NCI-H1092 (cell line): Measurements from ENCODE around the gene CAPN12.

Source experiments
- DNase-seq: peaks from one replicate; lab custom pipeline; 2025; lab: John Stamatoyannopoulos, UW

Gene CAPN12

DNA sequence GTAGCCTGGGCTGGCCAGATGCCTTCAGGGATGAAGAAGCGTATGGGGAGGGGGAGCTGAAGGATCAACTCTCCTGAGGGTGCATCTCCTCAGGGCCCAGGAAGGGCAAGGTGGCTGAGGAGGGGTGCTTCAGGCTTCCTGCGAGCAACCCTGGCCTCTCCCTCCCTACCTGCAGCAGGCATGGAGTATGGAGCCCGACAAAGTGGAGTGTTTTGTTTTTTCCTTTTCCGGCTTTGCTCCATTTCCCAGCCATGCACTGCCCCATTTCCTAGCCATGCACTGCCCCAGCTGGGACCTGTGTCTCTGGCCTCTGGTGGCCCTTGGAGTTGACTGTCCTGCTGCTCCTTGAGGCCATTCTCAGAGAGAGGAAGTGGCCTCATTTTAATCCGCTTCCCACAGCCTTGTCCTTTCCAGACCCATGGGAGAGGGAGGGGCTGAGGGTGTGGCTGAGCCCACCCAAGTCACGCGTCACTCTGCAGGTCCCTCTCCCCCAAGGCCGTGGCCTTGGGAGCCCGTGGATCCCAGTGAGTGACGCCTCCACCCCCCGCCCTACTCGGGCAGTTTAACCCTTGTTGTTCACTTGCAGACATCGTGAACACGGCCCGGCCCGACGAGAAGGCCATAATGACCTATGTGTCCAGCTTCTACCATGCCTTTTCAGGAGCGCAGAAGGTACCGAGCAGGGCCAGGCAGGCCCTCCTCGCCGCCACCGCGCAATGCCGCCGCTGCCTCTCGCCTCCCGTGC is 34.4 kb downstream of the CAPN12 start:
- DNase-seq, result no peak

DNA sequence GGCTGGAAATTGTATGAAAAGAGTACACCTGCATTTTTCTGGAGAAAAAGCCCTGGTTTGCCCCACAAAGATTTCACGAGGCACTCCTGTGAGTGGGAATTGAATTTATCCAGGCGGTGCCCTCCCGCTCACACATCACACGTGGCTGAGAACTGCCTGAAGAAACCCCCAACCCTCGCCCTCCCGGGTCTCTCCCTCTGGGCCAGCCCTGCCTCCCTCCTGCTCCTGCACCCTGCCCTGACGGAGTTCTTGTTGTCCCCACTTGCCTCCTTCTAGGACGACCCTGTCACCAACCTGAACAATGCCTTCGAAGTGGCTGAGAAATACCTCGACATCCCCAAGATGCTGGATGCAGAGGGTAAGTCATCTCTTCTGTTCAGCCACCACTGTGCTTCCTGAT is 35.2 kb downstream of the CAPN12 start:
- DNase-seq, result no peak

DNA sequence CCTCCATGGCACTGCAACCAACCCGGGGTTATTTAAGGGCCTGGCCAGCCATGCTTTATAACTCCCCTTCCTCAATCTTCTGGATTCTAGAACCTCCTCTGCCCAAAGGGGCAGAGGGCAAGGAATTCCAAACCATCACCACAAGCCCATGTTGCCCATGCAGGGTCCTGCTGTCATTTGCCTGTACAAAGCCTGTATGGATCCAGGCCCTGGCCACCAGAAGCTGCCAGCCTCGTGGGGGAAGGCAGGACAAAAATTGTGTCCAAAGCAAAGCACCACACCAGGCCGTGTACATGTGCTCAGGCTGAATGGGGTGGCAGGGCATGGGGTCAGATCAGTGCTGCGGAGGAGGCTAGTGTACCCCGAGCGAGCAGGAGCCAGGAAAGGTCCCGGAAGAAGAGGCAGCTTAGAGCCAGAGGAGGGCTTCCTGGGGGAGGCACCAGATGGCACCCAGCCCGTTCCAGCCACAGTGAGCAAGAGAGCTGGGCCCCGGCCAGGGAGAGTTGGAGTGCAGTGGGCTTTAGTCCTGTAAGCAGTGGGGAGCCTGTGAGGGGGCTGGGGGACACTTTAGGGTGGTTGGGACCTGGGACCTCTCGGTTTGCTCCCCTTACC is 35.8 kb downstream of the CAPN12 start:
- no peak for DNase-seq

DNA sequence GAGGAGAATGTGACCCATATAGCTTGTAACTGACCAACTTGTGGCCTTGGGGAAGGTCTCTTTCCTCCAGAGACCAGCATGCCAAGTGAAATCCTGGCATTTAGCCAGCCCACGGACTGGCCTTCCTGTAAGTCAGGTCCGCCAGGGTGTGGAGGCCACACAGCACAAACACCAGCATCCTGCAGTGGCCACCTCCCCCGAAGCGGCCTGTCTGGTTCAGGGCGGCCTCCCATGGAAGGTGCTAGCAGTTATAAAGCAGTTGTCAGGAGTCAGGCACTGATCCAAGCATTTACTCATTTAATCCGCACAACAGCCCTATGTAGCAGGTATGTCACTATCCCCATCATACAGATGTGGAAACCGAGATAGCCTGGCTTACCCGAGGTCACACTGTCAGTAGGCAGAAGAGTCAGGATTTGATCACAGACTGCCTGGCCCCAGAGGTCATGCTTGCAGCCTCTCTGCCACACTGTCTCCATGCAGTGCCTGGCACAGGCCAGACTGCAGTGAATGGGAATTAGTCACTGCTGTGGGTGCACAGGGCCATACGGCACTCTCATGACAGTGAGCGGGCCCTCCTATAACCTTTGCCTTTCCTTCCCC is 36.7 kb downstream of the CAPN12 start:
- no peak for DNase-seq

DNA sequence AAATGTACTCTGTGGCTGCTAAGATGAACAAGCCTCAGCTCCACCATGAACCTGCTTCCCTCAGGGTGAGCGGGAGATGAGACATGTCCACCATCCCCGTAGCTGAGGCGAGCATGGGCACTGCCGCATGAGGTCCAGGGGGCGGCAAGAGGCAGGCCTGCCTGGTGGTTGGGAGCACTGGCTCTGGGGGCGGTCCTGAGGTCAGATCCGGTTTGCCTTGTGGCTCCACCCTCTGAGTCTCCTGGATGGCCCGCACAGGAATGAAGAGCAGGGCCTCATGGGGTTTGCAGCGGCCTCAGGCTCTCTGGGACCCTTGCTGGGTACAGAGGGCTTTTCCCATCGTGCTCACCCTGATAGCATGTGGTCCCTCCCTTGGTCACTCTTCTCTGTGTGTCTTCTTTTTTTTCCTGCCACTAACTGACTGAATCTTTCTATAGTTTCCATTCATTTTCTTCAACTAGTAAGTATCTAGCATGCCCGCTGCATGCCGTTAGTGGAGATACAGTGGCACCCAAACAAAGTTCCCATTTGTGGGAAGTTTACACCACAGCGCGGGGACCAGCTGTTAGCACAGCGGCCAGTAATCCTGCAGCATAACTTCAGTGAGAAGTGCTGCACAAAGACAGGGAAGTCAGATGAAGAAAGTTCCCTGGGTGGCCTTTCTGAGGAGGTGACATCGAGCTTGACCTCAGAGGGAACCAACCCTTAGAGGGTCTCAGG is 37.3 kb downstream of the CAPN12 start:
- no peak for DNase-seq

DNA sequence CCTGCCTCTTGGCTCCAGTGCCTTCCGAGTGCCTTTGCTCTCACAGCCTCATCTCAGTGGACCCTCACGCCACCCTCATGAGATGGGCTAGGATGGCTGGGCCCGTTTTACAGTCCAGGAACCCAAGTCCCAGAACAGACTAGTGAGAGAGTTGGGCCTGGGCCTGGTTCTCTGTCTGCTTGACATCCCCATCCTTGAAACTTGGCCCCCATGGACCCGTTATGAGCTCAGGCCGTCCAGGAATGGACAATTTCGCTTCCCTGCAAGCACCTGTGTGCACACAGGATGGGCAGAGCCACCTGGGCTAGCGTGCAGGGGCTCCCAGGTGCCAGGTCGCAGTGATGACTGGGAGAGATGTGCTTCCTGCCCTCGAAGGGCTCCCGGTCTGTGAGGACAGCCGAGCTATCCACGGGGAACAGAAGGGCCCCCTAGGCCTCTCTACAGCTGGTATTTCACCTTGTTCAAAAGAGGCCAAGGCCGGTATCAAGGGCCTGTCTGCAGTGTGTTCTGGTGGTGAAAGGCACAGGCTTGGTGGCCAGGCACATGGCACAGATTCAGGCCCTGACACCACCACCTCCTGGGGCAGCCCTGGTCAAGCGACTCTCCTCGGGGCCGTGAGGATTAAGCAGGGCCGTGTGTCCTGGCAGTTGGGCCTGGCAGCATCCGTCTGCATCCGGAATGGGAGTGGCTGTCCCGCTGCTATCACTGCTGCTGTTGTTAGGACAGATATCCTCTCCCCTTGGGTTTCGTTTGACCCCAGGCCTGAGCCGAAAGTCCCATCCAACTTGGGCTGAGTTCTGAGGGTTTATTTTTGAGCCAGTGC is 38.9 kb downstream of the CAPN12 start:
- no peak for DNase-seq

DNA sequence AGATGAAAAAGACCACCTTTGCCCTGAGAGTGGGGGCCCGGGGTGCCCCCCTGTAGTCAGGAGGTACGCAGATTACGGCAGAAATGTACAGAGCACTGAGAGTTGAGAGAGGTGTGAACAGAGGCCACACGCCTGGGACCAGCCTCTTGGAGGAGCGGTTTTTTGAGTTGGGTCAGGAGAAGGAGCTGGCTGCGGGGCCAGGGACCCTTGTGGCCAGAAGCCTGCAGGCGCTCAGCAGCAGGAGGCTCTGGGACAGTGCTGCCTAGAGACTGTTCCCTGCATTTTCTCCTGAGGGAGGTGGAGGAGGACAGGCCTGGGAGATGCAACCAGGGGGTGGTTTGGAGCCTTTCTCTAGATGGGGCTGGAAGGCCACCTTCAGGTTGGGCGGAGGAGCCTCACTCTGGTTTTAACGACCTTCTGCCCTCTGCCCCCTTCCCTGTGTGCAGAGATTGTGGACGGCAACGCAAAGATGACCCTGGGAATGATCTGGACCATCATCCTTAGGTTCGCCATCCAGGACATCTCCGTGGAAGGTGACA is 39.7 kb downstream of the CAPN12 start:
- no peak for DNase-seq

DNA sequence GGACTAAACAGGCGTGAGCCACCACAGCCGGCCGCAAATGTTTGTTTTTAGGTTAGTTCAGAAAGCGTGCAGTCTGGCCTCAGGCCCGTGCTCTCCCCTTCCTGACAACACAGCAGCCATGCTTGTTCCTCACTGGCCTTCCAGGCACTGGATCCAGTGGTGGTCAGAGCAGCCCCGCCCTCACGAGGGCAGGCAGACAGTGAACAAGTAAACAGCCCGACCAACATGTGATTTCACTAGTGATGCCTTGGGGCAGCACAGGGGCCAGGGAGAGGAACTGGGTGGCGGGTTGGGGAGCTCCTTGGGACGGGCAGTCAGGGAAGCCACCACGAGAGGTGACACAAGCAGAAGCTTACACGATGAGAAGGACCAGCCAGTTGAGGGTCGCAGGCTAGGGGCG is 40.8 kb downstream of the CAPN12 start:
- DNase-seq, result no peak

DNA sequence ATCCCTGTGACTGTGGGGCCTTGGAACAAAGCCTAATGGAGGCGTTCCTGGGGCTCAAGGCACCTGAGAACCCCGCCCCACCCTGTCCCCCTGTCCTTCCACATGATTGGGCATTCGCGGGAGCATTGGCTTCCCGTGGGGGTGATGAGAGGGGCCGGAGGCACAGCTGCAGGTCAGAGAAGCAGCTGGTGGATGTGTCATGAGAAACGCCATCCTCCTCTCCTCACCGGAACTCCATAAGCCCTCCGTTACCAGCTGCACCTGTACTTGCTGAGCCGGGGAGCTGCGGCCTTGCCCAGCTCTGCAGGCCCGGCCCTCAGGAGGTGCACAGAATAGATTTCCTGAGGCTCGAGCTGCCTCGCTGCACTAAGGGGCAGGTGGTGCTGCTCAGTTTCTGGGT is 42.0 kb downstream of the CAPN12 start:
- no peak for DNase-seq

DNA sequence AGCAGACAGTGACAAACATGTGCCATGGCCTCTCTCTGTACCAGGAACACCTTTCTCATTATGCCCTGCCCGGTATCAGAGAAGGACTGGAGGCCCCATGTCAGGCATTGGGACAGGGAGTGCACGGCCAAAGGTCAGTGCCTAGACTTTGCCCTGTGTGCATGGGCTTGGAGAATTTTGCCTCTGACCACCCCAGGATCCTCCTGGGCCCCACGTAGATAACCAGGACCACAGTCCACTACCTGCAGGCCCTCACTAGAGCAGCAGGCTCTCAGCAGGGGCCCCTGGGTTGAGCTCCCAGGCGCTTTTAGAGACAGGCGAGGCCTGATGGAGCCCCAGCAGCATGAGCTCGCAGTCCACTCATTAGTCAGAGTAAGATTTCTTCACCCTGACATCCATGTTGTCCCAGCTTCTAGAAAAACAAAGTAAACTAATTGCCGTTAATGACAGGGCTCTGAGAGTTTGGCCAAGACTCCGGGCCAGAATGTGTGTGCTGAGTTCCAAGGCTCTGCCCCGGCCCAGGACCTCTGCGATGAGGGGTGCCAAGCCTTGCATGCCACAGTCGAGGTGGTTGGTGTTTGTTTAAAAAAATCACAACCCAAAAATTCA is 42.7 kb downstream of the CAPN12 start:
- no peak for DNase-seq

DNA sequence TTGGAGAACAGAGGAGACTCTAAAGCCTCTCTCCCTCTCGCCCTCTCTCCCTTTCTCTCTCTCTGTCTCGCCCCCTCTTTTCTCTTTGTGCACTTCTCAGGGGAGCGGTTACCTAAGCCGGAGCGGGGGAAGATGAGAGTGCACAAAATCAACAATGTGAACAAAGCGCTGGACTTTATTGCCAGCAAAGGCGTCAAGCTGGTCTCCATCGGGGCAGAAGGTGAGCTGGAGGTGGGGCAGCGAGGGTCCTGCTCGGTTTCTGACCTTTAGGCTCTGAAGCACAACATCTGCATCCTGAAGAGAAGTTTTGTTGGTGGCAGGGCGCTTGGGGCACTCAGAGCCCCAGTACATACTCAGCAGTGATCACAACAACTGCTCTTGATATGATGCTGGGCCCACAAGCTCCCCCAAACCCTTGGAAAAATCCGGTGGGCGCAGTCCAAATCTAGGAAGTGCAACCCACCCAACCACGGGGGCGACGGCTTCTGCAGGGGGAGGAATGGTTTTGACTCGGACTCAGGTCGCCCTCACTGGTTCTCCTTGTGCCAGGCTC is 43.3 kb downstream of the CAPN12 start:
- no peak for DNase-seq

DNA sequence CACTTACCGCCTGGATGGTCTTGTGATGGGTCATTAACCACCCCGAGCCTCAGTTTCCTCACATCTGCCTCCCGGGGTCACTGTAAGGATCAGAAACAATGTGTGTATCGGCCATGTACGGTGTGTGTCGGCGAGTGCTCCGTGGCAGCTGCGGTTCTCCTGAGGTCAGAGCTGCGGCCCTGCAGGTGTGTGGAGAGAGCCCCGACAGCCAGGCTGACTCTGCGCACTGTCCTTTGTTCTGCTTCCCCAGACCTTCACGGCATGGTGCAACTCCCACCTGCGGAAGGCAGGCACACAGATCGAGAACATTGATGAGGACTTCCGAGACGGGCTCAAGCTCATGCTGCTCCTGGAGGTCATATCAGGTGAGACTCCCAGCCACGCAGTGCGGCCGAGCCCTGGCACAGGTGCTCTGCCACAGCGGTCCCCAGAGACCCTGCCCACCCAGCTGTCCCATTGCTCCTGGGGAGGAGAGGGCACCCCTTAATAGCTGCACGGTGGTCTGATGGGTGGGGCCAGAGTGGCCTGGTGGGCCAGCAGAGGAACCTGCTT is 43.8 kb downstream of the CAPN12 start:
- DNase-seq, result no peak

DNA sequence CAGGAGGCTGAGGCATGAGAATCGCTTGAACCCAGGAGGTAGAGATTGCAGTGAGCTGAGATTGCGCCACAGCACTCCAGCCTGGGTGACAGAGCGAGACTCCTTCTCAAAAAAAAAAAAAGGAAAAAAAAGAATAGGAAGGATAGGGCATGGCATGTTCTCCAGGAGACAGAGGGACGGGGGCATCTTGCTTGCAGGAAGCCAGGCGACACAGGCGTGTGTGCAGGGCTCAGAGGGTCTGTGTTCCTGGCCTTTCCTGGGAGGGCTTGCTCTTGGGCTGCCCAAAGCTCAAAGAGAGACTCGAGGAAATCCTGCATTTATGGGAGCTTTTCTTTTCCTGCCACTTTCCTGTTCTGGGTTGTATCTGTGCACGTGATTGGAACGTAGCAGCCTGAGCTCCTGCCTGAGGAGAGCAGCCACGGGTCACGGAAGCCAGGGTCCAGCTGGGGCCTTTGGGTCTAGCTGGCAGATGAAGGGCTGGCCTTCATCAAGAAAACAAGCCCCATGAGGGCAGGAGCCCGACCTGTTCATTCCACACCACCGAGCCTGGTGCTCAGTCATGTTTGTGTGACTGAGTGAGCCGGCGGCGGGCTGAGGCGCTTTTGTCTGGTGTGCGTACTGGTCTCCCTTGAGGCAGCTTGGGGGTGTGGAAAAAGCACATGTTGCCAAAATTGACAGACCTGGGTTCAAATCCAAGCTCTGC is 44.5 kb downstream of the CAPN12 start:
- DNase-seq, result no peak

DNA sequence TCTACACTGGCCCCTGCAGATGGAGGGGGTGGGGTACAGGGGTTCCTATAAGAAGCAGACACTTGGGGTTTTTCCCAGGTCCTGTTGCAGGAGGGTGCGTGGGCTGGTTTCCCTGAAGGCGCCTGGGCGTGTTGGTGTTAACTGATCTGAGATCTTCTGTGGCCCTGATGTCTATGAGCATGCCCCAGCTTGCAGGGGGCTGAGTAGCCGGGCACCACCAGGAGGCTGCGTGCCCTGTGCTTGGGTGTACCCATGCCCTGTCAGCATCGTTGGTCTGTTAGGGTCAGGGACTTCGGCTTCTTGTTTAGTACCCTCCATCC is 45.3 kb downstream of the CAPN12 start:
- DNase-seq, result no peak

DNA sequence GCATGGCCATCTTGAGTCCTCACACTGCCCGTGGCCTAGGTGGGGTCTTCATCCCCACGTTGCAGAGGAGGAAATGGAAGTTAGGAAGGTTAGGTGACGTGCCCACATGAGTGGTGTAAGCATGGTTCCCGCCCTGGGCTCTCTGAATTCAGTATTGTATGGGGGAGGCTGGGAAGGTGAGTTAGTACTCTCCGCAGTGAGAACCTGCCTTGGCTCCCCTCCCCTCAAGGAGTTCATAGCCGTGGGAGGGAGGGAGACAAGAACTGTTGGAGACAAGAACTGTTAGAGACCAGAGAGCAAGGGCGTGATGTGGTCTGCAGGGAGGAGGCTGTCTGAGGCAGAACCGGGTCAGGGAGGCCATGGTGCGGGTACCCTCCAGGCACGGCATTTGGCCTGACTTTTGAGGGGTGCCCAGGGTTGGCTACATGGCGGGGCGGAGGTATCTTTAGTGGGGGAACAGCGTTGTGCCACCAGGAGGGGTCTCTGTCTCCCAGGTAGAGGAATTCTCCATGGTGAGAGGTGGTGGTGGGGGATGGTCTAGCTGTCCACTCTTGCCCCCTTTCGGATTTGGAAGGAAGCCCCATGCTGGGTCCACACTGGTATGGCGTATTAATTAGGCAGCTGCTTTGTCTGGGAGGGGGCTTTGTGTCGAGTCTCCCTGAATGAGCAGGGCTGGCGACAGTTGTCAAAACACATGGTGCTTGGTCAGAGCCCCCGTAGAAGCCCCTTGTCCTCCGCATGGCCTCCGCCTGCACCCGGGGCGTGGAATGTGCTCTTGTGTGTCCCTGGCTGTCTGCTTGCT is 45.8 kb downstream of the CAPN12 start:
- no peak for DNase-seq

DNA sequence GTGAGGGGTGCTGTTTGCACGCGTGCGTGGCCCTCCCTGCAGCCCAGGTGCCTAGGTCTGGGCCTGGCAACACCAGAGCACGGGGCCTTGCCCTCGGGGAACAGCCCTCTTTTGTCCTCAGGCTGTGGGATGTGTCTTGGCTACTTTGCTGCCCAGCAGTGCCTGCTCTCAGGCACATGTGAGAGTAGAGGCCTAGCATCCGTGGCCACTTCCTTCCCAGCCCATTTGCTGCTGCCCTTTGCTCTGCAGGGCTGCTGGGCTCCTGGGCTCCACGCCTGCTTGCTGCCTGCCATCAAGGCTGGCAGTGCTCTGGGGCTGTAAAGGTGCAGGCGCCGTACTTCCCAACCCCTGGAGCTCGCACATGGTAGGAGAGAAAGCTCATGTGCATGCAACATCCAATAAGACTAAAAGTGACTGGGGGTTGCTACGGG is 46.6 kb downstream of the CAPN12 start:
- DNase-seq, result no peak

DNA sequence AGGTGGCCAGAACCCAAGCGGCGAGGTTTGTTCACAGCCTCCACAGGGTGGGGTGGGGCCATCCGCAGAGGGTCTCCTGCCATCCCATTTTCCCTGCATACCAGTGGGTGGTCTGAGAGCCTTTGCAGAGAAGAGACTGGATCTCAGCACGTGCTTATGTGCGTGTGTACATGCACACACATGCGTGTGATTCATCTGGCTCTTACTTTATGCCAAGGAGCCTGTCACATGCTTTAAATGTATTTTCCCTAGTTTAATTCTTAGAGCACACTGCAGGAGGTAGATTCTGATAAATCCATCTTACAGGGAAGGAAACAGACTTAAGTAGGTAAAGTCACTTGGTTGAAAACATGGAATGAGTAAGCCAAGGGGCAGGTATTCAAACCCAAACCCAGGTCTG is 47.1 kb downstream of the CAPN12 start:
- DNase-seq, result no peak

DNA sequence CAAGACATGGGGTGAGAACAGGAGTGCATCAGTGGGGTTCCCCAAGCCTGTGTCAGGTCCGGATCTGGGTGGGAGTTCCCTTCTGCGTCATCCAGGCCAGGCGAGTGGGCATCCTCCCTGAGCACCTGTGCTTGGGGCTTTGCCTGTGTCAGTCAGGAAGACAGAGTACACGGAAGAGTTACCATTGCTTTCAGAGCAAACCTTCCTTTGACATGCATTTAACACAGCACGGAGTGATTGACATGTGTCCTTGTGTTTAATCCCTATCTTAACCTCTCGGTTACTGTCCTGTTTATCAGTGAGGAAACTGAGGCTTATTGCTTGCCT is 47.6 kb downstream of the CAPN12 start:
- no peak for DNase-seq
